HG03571 (cell line): Measurements from ENCODE around the gene UBE2Z.
"Not testable (repeated sequence)": the region's sequence is repeated elsewhere in the genome, so short reads cannot be mapped to it uniquely, and the experiment has no call there.

ENCODE experiments used
- ATAC-seq: cut with Tn5 transposase; IDR thresholded peaks from one replicate; pipeline ENCODE4 v1.9.1; 2021; ENCODE audit not compliant: unreplicated experiment

The UBE2Z gene

GRCh38 chr17:48908047-48908843, at the start of gene UBE2Z:
TSS of gene UBE2Z (plus strand) at chr17:48908407. CDS start at chr17:48908504, 97 bp downstream.
- ATAC-seq, result peak; percentile 79

GRCh38 chr17:48860034-48860433, 48.2 kb upstream of the UBE2Z start:
- ATAC-seq, result no peak

GRCh38 chr17:48860456-48860855, 47.8 kb upstream of the UBE2Z start:
- ATAC-seq, result no peak

GRCh38 chr17:48868916-48869500, 39.2 kb upstream of the UBE2Z start:
- no peak for ATAC-seq

GRCh38 chr17:48869821-48870318, 38.3 kb upstream of the UBE2Z start:
- ATAC-seq, result no peak

GRCh38 chr17:48871035-48871550, 37.1 kb upstream of the UBE2Z start:
- no peak for ATAC-seq

GRCh38 chr17:48871551-48872351, 36.5 kb upstream of the UBE2Z start:
- no peak for ATAC-seq

GRCh38 chr17:48872409-48872808, 35.8 kb upstream of the UBE2Z start:
- not testable (repeated sequence) for ATAC-seq

- no peak for ATAC-seq
These were observed 35.0 kb upstream of the UBE2Z start for GRCh38 chr17:48873209-48873608.

- no peak for ATAC-seq
These were observed 34.3 kb upstream of the UBE2Z start for GRCh38 chr17:48873696-48874443.

- ATAC-seq, result no peak
These were observed 29.0 kb upstream of the UBE2Z start for GRCh38 chr17:48878920-48879898.

- no peak for ATAC-seq
These were observed 25.9 kb upstream of the UBE2Z start for GRCh38 chr17:48882272-48882671.

GRCh38 chr17:48883171-48883570, 25.0 kb upstream of the UBE2Z start:
- ATAC-seq, result no peak

GRCh38 chr17:48890086-48890485, 18.1 kb upstream of the UBE2Z start:
- ATAC-seq, result no peak

GRCh38 chr17:48892940-48893645, 15.1 kb upstream of the UBE2Z start:
- ATAC-seq, result no peak

- ATAC-seq, result no peak
These were observed 14.3 kb upstream of the UBE2Z start for GRCh38 chr17:48893646-48894508.

GRCh38 chr17:48894886-48895285, 13.3 kb upstream of the UBE2Z start:
- no peak for ATAC-seq

- no peak for ATAC-seq
These were observed 7.0 kb upstream of the UBE2Z start for GRCh38 chr17:48901241-48901640.
